ENCODE measurements around the gene MMP23B.
"Not testable (repeated sequence)": the region's sequence is repeated elsewhere in the genome, so short reads cannot be mapped to it uniquely, and the experiment has no call there.

Gene MMP23B

GRCh38 chr1:1637479-1637875, 5.5 kb downstream of the MMP23B start:
- not testable (repeated sequence) for DNase-seq (ENCODE audit: low spot score in 2 of 2); H3K27me3 Mint-ChIP-seq; H3K4me3 Mint-ChIP-seq; H3K27ac Mint-ChIP-seq (ENCODE audit: low read depth); H3K4me1 Mint-ChIP-seq; ATAC-seq (replicated peaks; ENCODE audit: extremely low read depth, poor library complexity, severe bottlenecking); H3K36me3 Mint-ChIP-seq (ENCODE audit: insufficient read depth); H3K9me3 Mint-ChIP-seq

- not testable (repeated sequence) for H3K4me1 Mint-ChIP-seq; H3K4me3 Mint-ChIP-seq; H3K27me3 Mint-ChIP-seq; H3K9me3 Mint-ChIP-seq; ATAC-seq (replicated peaks; ENCODE audit: extremely low read depth, poor library complexity, severe bottlenecking); DNase-seq (ENCODE audit: low spot score in 2 of 2); H3K27ac Mint-ChIP-seq (ENCODE audit: low read depth)
- peaks cover 12% of the 10 kb centered on the region for H3K36me3 Mint-ChIP-seq (ENCODE audit: insufficient read depth)
Measured at GRCh38 chr1:1638528-1638927, 6.6 kb downstream of the MMP23B start.

GRCh38 chr1:1639368-1639767, 7.4 kb downstream of the MMP23B start:
- DNase-seq (ENCODE audit: low spot score in 2 of 2); H3K4me1 Mint-ChIP-seq; H3K27me3 Mint-ChIP-seq; H3K4me3 Mint-ChIP-seq; ATAC-seq (replicated peaks; ENCODE audit: extremely low read depth, poor library complexity, severe bottlenecking); H3K27ac Mint-ChIP-seq (ENCODE audit: low read depth); H3K9me3 Mint-ChIP-seq: not testable (repeated sequence)
- peaks cover 13% of the 10 kb centered on the region for H3K36me3 Mint-ChIP-seq (ENCODE audit: insufficient read depth)

- ATAC-seq (replicated peaks; ENCODE audit: extremely low read depth, poor library complexity, severe bottlenecking); DNase-seq (ENCODE audit: low spot score in 2 of 2); H3K4me3 Mint-ChIP-seq; H3K27me3 Mint-ChIP-seq; H3K27ac Mint-ChIP-seq (ENCODE audit: low read depth); H3K4me1 Mint-ChIP-seq; H3K9me3 Mint-ChIP-seq: not testable (repeated sequence)
- peaks cover 13% of the 10 kb centered on the region for H3K36me3 Mint-ChIP-seq (ENCODE audit: insufficient read depth)
Measured at GRCh38 chr1:1640081-1640480, 8.1 kb downstream of the MMP23B start.

GRCh38 chr1:1640711-1641461, 8.9 kb downstream of the MMP23B start:
- peaks cover 16% of the 10 kb centered on the region for H3K36me3 Mint-ChIP-seq (ENCODE audit: insufficient read depth)
- not testable (repeated sequence) for H3K27me3 Mint-ChIP-seq; H3K4me3 Mint-ChIP-seq; H3K9me3 Mint-ChIP-seq; H3K4me1 Mint-ChIP-seq; DNase-seq (ENCODE audit: low spot score in 2 of 2); H3K27ac Mint-ChIP-seq (ENCODE audit: low read depth); ATAC-seq (replicated peaks; ENCODE audit: extremely low read depth, poor library complexity, severe bottlenecking)

- H3K27me3 Mint-ChIP-seq; ATAC-seq (replicated peaks; ENCODE audit: extremely low read depth, poor library complexity, severe bottlenecking); H3K4me1 Mint-ChIP-seq; H3K9me3 Mint-ChIP-seq; DNase-seq (ENCODE audit: low spot score in 2 of 2); H3K4me3 Mint-ChIP-seq: not testable (repeated sequence)
- Mint-ChIP-seq H3K36me3 (ENCODE audit: insufficient read depth) (peaks cover 34% of the 10 kb centered on the region), H3K27ac (ENCODE audit: low read depth) (peak overlapping the region; percentile 53)
Measured at GRCh38 chr1:1646326-1646725, 14.4 kb downstream of the MMP23B start.

- peaks cover 46% of the 10 kb centered on the region for H3K36me3 Mint-ChIP-seq (ENCODE audit: insufficient read depth)
Measured at GRCh38 chr1:1647567-1648241, 15.7 kb downstream of the MMP23B start.

GRCh38 chr1:1648265-1648664, 16.3 kb downstream of the MMP23B start:
- H3K9me3 Mint-ChIP-seq; H3K27me3 Mint-ChIP-seq; H3K27ac Mint-ChIP-seq (ENCODE audit: low read depth); ATAC-seq (replicated peaks; ENCODE audit: extremely low read depth, poor library complexity, severe bottlenecking); H3K4me3 Mint-ChIP-seq; DNase-seq (ENCODE audit: low spot score in 2 of 2): not testable (repeated sequence)
- H3K36me3 Mint-ChIP-seq (ENCODE audit: insufficient read depth) = peaks cover 50% of the 10 kb centered on the region
- peaks cover 11% of the 10 kb centered on the region for H3K4me1 Mint-ChIP-seq

More at GRCh38 chr1:1647567-1648241, 15.7 kb downstream of the MMP23B start:
- not testable (repeated sequence) for DNase-seq (ENCODE audit: low spot score in 2 of 2); H3K9me3 Mint-ChIP-seq; ATAC-seq (replicated peaks; ENCODE audit: extremely low read depth, poor library complexity, severe bottlenecking); H3K27ac Mint-ChIP-seq (ENCODE audit: low read depth); H3K4me3 Mint-ChIP-seq; H3K27me3 Mint-ChIP-seq
- peaks cover 11% of the 10 kb centered on the region for H3K4me1 Mint-ChIP-seq

GRCh38 chr1:1658583-1659549, 26.9 kb downstream of the MMP23B start, which contains the start of gene CDK11B:
Gene CDK11B, minus strand, starts transcription at chr1:1659004. Its CDS starts 1,519 bp downstream, at chr1:1657485.
- Mint-ChIP-seq H3K27ac (ENCODE audit: low read depth) (peak within 1 kb of the TSS; percentile 97), H3K36me3 (ENCODE audit: insufficient read depth) (peaks cover 33% of the 10 kb centered on the region), H3K4me3 (peak within 1 kb of the TSS; percentile 94)
- H3K27me3 Mint-ChIP-seq, H3K4me1 Mint-ChIP-seq, H3K9me3 Mint-ChIP-seq: not testable (repeated sequence)
- DNase-seq (ENCODE audit: low spot score in 2 of 2) = peak; percentile 88 to 96
- ATAC-seq (replicated peaks; ENCODE audit: extremely low read depth, poor library complexity, severe bottlenecking) = peak; percentile 98

- H3K27ac Mint-ChIP-seq (ENCODE audit: low read depth); H3K9me3 Mint-ChIP-seq: not testable (repeated sequence)
Measured at GRCh38 chr1:1662392-1662791, 30.4 kb downstream of the MMP23B start.

GRCh38 chr1:1662830-1663560, 31.0 kb downstream of the MMP23B start:
- DNase-seq (ENCODE audit: low spot score in 2 of 2); H3K4me1 Mint-ChIP-seq; H3K4me3 Mint-ChIP-seq; H3K27me3 Mint-ChIP-seq; H3K9me3 Mint-ChIP-seq; H3K27ac Mint-ChIP-seq (ENCODE audit: low read depth); ATAC-seq (replicated peaks; ENCODE audit: extremely low read depth, poor library complexity, severe bottlenecking): not testable (repeated sequence)
- peaks cover 29% of the 10 kb centered on the region for H3K36me3 Mint-ChIP-seq (ENCODE audit: insufficient read depth)

More at GRCh38 chr1:1662392-1662791, 30.4 kb downstream of the MMP23B start:
- not testable (repeated sequence) for ATAC-seq (replicated peaks; ENCODE audit: extremely low read depth, poor library complexity, severe bottlenecking); H3K27me3 Mint-ChIP-seq; H3K4me3 Mint-ChIP-seq; DNase-seq (ENCODE audit: low spot score in 2 of 2); H3K4me1 Mint-ChIP-seq
- peaks cover 24% of the 10 kb centered on the region for H3K36me3 Mint-ChIP-seq (ENCODE audit: insufficient read depth)

GRCh38 chr1:1664318-1664717, 32.3 kb downstream of the MMP23B start:
- H3K9me3 Mint-ChIP-seq; ATAC-seq (replicated peaks; ENCODE audit: extremely low read depth, poor library complexity, severe bottlenecking); H3K4me3 Mint-ChIP-seq; H3K4me1 Mint-ChIP-seq; H3K27me3 Mint-ChIP-seq; DNase-seq (ENCODE audit: low spot score in 2 of 2); H3K27ac Mint-ChIP-seq (ENCODE audit: low read depth): not testable (repeated sequence)
- peaks cover 28% of the 10 kb centered on the region for H3K36me3 Mint-ChIP-seq (ENCODE audit: insufficient read depth)
